SK-N-SH (cell line): ENCODE measurements around the gene DIAPH2.

ENCODE experiments used
- CHD2 ChIP-seq: fragments of 150-350 bp; IDR thresholded peaks from 2 replicates; pipeline ENCODE4 v1.6.1; 2018; ENCODE audit warnings: low read length; ENCODE audit not compliant: partially characterized antibody
- EZH2phosphoT487 ChIP-seq: fragments of 200-600 bp; sonication (generic); IDR thresholded peaks from 2 replicates; pipeline ENCODE4 v1.6.1; 2017; ENCODE audit warnings: low read depth, mixed run types, mild to moderate bottlenecking, antibody characterized with exemption, moderate library complexity, borderline replicate concordance
- MXI1 ChIP-seq: IDR thresholded peaks from 2 replicates; pipeline ENCODE4 v1.6.1; 2012; ENCODE audit warnings: mild to moderate bottlenecking, low read depth, low read length, improper control_type of control experiment
- POLR2AphosphoS5 ChIP-seq: IDR thresholded peaks from 2 replicates; pipeline ENCODE4 v1.6.1; 2012; ENCODE audit warnings: low read depth, low read length
- RFX5 ChIP-seq: IDR thresholded peaks from 2 replicates; pipeline ENCODE4 v1.6.1; 2012; ENCODE audit warnings: mild to moderate bottlenecking, improper control_type of control experiment, low read length
- RXRA ChIP-seq: IDR thresholded peaks from 2 replicates; pipeline ENCODE4 v1.4.0; 2012; ENCODE audit warnings: low read depth, mild to moderate bottlenecking, borderline replicate concordance
- SMC3 ChIP-seq: IDR thresholded peaks from 2 replicates; pipeline ENCODE4 v1.6.1; 2012; ENCODE audit warnings: low read depth, low read length, improper control_type of control experiment
- TEAD4 ChIP-seq: IDR thresholded peaks from 2 replicates; pipeline ENCODE4 v1.4.0; 2012; ENCODE audit warnings: mild to moderate bottlenecking, borderline replicate concordance; ENCODE audit not compliant: insufficient read depth
- TF ChIP-seq, protein P1 (sequence below): fragments of 200-600 bp; sonication (generic); IDR thresholded peaks from 2 replicates; pipeline ENCODE4 v1.6.1; 2017; ENCODE audit warnings: antibody characterized with exemption, mild to moderate bottlenecking, moderate library complexity
- TF ChIP-seq, protein P2 (sequence below): fragments of 150-350 bp; IDR thresholded peaks from 2 replicates; pipeline ENCODE4 v1.6.1; 2017; ENCODE audit warnings: antibody characterized with exemption, low read length, low read depth, borderline replicate concordance
- TF ChIP-seq, protein P3 (sequence below): IDR thresholded peaks from 2 replicates; pipeline ENCODE4 v1.4.0; 2012; ENCODE audit warnings: low read depth

DNA sequence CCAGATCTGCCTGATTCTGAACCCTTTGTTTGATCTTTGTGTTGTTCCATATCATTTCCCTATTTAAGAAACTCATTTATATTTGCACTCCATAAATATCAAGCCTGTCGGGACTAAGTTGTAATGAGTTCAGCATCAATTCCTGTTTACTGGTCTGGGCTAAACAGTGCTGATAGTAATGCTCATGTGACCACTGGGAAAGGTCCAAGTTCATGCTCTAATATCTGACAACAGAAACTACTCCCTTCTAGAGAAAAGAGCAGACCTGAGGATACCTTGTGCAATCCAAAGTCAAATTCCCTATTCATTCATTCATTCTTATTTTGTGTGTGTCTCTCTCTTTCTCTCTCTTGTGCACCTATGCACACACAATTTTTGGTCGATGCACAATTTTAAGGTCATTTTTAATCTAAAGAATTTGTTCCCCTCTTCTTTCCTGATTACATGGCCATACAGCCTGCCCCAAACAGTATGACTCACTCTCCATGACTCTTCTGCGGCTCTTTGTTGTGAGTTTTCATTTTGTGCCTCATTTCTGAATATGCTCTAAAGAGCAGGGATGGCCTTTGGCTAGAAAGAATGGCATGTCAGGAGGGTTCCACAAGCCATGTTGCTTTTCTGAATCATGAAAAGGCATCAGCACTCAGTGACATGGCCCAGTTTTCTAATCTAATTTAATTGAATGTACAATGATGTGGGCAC is 863.4 kb downstream of the DIAPH2 start:
- TF ChIP-seq, protein P1, sequence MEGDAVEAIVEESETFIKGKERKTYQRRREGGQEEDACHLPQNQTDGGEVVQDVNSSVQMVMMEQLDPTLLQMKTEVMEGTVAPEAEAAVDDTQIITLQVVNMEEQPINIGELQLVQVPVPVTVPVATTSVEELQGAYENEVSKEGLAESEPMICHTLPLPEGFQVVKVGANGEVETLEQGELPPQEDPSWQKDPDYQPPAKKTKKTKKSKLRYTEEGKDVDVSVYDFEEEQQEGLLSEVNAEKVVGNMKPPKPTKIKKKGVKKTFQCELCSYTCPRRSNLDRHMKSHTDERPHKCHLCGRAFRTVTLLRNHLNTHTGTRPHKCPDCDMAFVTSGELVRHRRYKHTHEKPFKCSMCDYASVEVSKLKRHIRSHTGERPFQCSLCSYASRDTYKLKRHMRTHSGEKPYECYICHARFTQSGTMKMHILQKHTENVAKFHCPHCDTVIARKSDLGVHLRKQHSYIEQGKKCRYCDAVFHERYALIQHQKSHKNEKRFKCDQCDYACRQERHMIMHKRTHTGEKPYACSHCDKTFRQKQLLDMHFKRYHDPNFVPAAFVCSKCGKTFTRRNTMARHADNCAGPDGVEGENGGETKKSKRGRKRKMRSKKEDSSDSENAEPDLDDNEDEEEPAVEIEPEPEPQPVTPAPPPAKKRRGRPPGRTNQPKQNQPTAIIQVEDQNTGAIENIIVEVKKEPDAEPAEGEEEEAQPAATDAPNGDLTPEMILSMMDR, result no peak
- TF ChIP-seq POLR2AphosphoS5, result no peak
- TF ChIP-seq SMC3, result no peak
- no peak for TF ChIP-seq TEAD4
- no peak for TF ChIP-seq RFX5
- TF ChIP-seq, protein P2, sequence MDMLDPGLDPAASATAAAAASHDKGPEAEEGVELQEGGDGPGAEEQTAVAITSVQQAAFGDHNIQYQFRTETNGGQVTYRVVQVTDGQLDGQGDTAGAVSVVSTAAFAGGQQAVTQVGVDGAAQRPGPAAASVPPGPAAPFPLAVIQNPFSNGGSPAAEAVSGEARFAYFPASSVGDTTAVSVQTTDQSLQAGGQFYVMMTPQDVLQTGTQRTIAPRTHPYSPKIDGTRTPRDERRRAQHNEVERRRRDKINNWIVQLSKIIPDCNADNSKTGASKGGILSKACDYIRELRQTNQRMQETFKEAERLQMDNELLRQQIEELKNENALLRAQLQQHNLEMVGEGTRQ, result no peak
- no peak for TF ChIP-seq RXRA
- no peak for TF ChIP-seq EZH2phosphoT487
- no peak for TF ChIP-seq CHD2
- TF ChIP-seq, protein P3, sequence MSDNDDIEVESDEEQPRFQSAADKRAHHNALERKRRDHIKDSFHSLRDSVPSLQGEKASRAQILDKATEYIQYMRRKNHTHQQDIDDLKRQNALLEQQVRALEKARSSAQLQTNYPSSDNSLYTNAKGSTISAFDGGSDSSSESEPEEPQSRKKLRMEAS, result no peak
- no peak for TF ChIP-seq MXI1
